HCT116 (cell line): ENCODE data around the gene MYCBP2.

Experiments used
- EZH2phosphoT487 ChIP-seq: fragments of 200-600 bp; IDR thresholded peaks from 2 replicates; pipeline ENCODE4 v1.6.1; 2018; ENCODE audit warnings: antibody characterized with exemption, borderline replicate concordance
- POLR2A ChIP-seq: IDR thresholded peaks from 2 replicates; pipeline ENCODE4 v1.7.0; 2011; ENCODE audit warnings: borderline replicate concordance; ENCODE audit not compliant: insufficient read depth, insufficient read length; ENCODE audit errors: extremely low read depth
- TF ChIP-seq, protein P1 (sequence below), 3 experiments: fragments of 200-600 bp in 1 of 3; sonication (generic) in 1 of 3; IDR thresholded peaks in 2 of 3; conservative IDR thresholded peaks in 1 of 3; 2 replicates each; pipeline ENCODE4 v1.5.1; 2012 to 2017; ENCODE audit warnings: low read depth in 2 of 3, low read length in 2 of 3, antibody characterized with exemption in 1 of 3, borderline replicate concordance in 1 of 3, control low read depth in 1 of 3, mild to moderate bottlenecking in 1 of 3, mixed read lengths in 1 of 3, mixed run types in 1 of 3, moderate library complexity in 1 of 3; ENCODE audit not compliant: insufficient read depth in 1 of 3
- TF ChIP-seq, protein P2 (sequence below): IDR thresholded peaks from 2 replicates; pipeline ENCODE4 v1.6.1; 2012; ENCODE audit warnings: low read depth

DNA sequence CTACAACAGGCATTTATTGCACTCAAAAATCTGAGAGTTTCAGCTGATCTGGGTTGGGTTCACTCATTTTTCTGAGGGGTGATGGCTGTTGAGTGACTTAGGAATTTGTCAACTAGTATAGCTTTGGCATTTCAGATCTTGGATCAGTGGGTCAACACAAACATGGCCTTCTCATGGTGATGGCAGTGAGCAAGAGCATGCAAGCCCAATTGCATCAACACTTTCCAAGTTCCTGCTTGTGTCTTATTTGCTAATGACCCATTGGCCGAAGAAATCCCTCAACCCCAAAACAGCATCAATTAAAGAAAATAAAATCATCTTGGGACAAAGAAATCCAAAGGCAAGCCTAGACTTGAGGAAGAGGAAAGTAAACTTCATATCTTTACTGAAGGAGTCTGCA is 23.9 kb upstream of the MYCBP2 start:
- TF ChIP-seq, protein P1, sequence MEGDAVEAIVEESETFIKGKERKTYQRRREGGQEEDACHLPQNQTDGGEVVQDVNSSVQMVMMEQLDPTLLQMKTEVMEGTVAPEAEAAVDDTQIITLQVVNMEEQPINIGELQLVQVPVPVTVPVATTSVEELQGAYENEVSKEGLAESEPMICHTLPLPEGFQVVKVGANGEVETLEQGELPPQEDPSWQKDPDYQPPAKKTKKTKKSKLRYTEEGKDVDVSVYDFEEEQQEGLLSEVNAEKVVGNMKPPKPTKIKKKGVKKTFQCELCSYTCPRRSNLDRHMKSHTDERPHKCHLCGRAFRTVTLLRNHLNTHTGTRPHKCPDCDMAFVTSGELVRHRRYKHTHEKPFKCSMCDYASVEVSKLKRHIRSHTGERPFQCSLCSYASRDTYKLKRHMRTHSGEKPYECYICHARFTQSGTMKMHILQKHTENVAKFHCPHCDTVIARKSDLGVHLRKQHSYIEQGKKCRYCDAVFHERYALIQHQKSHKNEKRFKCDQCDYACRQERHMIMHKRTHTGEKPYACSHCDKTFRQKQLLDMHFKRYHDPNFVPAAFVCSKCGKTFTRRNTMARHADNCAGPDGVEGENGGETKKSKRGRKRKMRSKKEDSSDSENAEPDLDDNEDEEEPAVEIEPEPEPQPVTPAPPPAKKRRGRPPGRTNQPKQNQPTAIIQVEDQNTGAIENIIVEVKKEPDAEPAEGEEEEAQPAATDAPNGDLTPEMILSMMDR (IDR thresholded peaks at IDR 0.05 in 2 of 3, conservative IDR thresholded peaks at IDR 0.05 in 1 of 3; ENCODE audit: borderline replicate concordance in 1 of 3, insufficient read depth in 1 of 3, low read depth in 2 of 3, low read length in 2 of 3): no peak
- TF ChIP-seq EZH2phosphoT487 (no peak), POLR2A (no peak)
- TF ChIP-seq, protein P2, sequence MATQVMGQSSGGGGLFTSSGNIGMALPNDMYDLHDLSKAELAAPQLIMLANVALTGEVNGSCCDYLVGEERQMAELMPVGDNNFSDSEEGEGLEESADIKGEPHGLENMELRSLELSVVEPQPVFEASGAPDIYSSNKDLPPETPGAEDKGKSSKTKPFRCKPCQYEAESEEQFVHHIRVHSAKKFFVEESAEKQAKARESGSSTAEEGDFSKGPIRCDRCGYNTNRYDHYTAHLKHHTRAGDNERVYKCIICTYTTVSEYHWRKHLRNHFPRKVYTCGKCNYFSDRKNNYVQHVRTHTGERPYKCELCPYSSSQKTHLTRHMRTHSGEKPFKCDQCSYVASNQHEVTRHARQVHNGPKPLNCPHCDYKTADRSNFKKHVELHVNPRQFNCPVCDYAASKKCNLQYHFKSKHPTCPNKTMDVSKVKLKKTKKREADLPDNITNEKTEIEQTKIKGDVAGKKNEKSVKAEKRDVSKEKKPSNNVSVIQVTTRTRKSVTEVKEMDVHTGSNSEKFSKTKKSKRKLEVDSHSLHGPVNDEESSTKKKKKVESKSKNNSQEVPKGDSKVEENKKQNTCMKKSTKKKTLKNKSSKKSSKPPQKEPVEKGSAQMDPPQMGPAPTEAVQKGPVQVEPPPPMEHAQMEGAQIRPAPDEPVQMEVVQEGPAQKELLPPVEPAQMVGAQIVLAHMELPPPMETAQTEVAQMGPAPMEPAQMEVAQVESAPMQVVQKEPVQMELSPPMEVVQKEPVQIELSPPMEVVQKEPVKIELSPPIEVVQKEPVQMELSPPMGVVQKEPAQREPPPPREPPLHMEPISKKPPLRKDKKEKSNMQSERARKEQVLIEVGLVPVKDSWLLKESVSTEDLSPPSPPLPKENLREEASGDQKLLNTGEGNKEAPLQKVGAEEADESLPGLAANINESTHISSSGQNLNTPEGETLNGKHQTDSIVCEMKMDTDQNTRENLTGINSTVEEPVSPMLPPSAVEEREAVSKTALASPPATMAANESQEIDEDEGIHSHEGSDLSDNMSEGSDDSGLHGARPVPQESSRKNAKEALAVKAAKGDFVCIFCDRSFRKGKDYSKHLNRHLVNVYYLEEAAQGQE: no peak
